Measurements from ENCODE around the gene CAMTA1. TPM values are rescaled to one million over a fixed set of nuclear protein-coding genes. Genes with fewer than 3 reads are reported as not detected.
A peak's percentile ranks its signal among the peaks of the same experiment; 100 is the strongest.
"Not testable (repeated sequence)": the region's sequence is repeated elsewhere in the genome, so short reads cannot be mapped to it uniquely, and the experiment has no call there.

Gene CAMTA1
- total RNA-seq, 1 donor from 2014 or later, result 40.9 TPM

GRCh38 chr1:7705908-7706216 lies 920.6 kb downstream of the CAMTA1 start:
- no peak for DNase-seq (ENCODE audit: low read depth in 2 of 2)

GRCh38 chr1:7707527-7707926 lies 922.3 kb downstream of the CAMTA1 start:
- DNase-seq (ENCODE audit: low read depth in 2 of 2), result no peak

GRCh38 chr1:7708065-7708464 lies 922.8 kb downstream of the CAMTA1 start:
- DNase-seq (ENCODE audit: low read depth in 2 of 2), result not testable (repeated sequence)

- DNase-seq (ENCODE audit: low read depth in 2 of 2), result no peak
Observed at GRCh38 chr1:7710859-7711258, 925.6 kb downstream of the CAMTA1 start.

GRCh38 chr1:7712731-7713323 lies 927.6 kb downstream of the CAMTA1 start:
- DNase-seq (ENCODE audit: low read depth in 2 of 2), result no peak

GRCh38 chr1:7716506-7716905 lies 931.3 kb downstream of the CAMTA1 start:
- no peak for DNase-seq (ENCODE audit: low read depth in 2 of 2)

GRCh38 chr1:7717748-7718368 lies 932.6 kb downstream of the CAMTA1 start:
- DNase-seq (ENCODE audit: low read depth in 2 of 2), result no peak

- DNase-seq (ENCODE audit: low read depth in 2 of 2), result no peak
Observed at GRCh38 chr1:7719468-7720094, 934.3 kb downstream of the CAMTA1 start.

- no peak for DNase-seq (ENCODE audit: low read depth in 2 of 2)
Observed at GRCh38 chr1:7721940-7722669, 936.9 kb downstream of the CAMTA1 start.

GRCh38 chr1:7722670-7723012 lies 937.4 kb downstream of the CAMTA1 start:
- no peak for DNase-seq (ENCODE audit: low read depth in 2 of 2)

- peak in 1 of 2 donors; percentile 30 for DNase-seq (ENCODE audit: low read depth in 2 of 2)
Observed at GRCh38 chr1:7726623-7727022, 941.4 kb downstream of the CAMTA1 start.

- DNase-seq (ENCODE audit: low read depth in 2 of 2), result peak in 1 of 2 donors; percentile 27
Observed at GRCh38 chr1:7727809-7728471, 942.7 kb downstream of the CAMTA1 start.

- DNase-seq (ENCODE audit: low read depth in 2 of 2), result no peak
Observed at GRCh38 chr1:7729761-7730160, 944.5 kb downstream of the CAMTA1 start.

- DNase-seq (ENCODE audit: low read depth in 2 of 2), result no peak
Observed at GRCh38 chr1:7732331-7732730, 947.1 kb downstream of the CAMTA1 start.

GRCh38 chr1:7733276-7733675 lies 948.0 kb downstream of the CAMTA1 start:
- DNase-seq (ENCODE audit: low read depth in 2 of 2), result no peak

- no peak for DNase-seq (ENCODE audit: low read depth in 2 of 2)
Observed at GRCh38 chr1:7738044-7738443, 952.8 kb downstream of the CAMTA1 start.

- DNase-seq (ENCODE audit: low read depth in 2 of 2), result no peak
Observed at GRCh38 chr1:7743346-7743745, 958.1 kb downstream of the CAMTA1 start.

GRCh38 chr1:7744882-7745281 lies 959.6 kb downstream of the CAMTA1 start:
- DNase-seq (ENCODE audit: low read depth in 2 of 2), result peak; percentile 28 to 46

GRCh38 chr1:7745783-7746182 lies 960.5 kb downstream of the CAMTA1 start:
- no peak for DNase-seq (ENCODE audit: low read depth in 2 of 2)

- DNase-seq (ENCODE audit: low read depth in 2 of 2), result no peak
Observed at GRCh38 chr1:7747605-7748004, 962.4 kb downstream of the CAMTA1 start.

GRCh38 chr1:7749126-7749525 lies 963.9 kb downstream of the CAMTA1 start:
- no peak for DNase-seq (ENCODE audit: low read depth in 2 of 2)

GRCh38 chr1:7751174-7751573 lies 965.9 kb downstream of the CAMTA1 start:
- no peak for DNase-seq (ENCODE audit: low read depth in 2 of 2)

Measured in lung microvascular endothelial cell (primary cell).